Vagina (tissue), 2 donors: ENCODE measurements around the gene RAPH1.

Experiments
- CTCF ChIP-seq, 3 experiments: fragments of 450-650 bp in 2 of 3; fragments of 200-600 bp in 1 of 3; sonication (generic) in 1 of 3; IDR thresholded peaks; one replicate each; pipeline ENCODE4 v1.5.1; 2017 to 2019; ENCODE audit warnings: antibody characterized with exemption in 3 of 3, mild to moderate bottlenecking in 2 of 3, moderate library complexity in 2 of 3
- POLR2A ChIP-seq, 2 donors: fragments of 450-650 bp; IDR thresholded peaks; one replicate each; pipeline ENCODE4 v1.6.1; 2017; ENCODE audit warnings: antibody characterized with exemption in 2 of 2, mild to moderate bottlenecking in 2 of 2, moderate library complexity in 2 of 2
- POLR2AphosphoS5 ChIP-seq, 2 donors: sonication (generic); formaldehyde crosslinking; IDR thresholded peaks; one replicate each; pipeline ENCODE4 v1.9.0; 2017; ENCODE audit warnings: antibody characterized with exemption in 2 of 2, mild to moderate bottlenecking in 2 of 2, low read depth in 1 of 2; ENCODE audit not compliant: insufficient read depth in 1 of 2

- TF ChIP-seq CTCF (IDR thresholded peaks at IDR 0.05): no peak
- no peak for TF ChIP-seq POLR2AphosphoS5 (IDR thresholded peaks at IDR 0.05; ENCODE audit: insufficient read depth in 1 of 2, low read depth in 1 of 2)
- no peak for TF ChIP-seq POLR2A (IDR thresholded peaks at IDR 0.05)
These were observed 94.4 kb downstream of the RAPH1 start for GRCh38 chr2:203440671-203441070.
